ENCODE measurements around the gene TLN1.

TLN1 gene

GRCh38 chr9:35754264-35754663 is 22.3 kb upstream of the TLN1 start, which contains the start of gene MSMP:
Gene MSMP, minus strand, starts transcription at chr9:35754276. Its CDS starts 147 bp downstream, at chr9:35754129.
- DNase-seq = no peak

GRCh38 chr9:35753466-35753865 is 21.5 kb upstream of the TLN1 start:
- DNase-seq = no peak

GRCh38 chr9:35750256-35750531 is 18.2 kb upstream of the TLN1 start:
- DNase-seq = no peak

- DNase-seq = peak; percentile 58
Observed at GRCh38 chr9:35749515-35750255, 17.7 kb upstream of the TLN1 start.

- DNase-seq = peak; percentile 81
Observed at GRCh38 chr9:35748858-35749514, 17.0 kb upstream of the TLN1 start, which contains the start of the genes GBA2 and RGP1. Gene GBA2, minus strand, starts transcription at chr9:35749228. Its CDS starts 524 bp downstream, at chr9:35748704. Gene RGP1, plus strand, starts transcription at chr9:35749287. Its CDS starts 469 bp downstream, at chr9:35749756.

- DNase-seq = no peak
Observed at GRCh38 chr9:35748242-35748857, 16.4 kb upstream of the TLN1 start.

- no peak for DNase-seq
Observed at GRCh38 chr9:35746583-35746982, 14.6 kb upstream of the TLN1 start.

GRCh38 chr9:35745569-35745968 is 13.6 kb upstream of the TLN1 start:
- no peak for DNase-seq

- no peak for DNase-seq
Observed at GRCh38 chr9:35743880-35744518, 12.0 kb upstream of the TLN1 start.

GRCh38 chr9:35743452-35743851 is 11.5 kb upstream of the TLN1 start:
- no peak for DNase-seq

GRCh38 chr9:35741740-35742139 is 9.7 kb upstream of the TLN1 start:
- DNase-seq = no peak

- DNase-seq = no peak
Observed at GRCh38 chr9:35740243-35740642, 8.2 kb upstream of the TLN1 start.

GRCh38 chr9:35738924-35739323 is 6.9 kb upstream of the TLN1 start:
- DNase-seq = no peak

GRCh38 chr9:35738186-35738585 is 6.2 kb upstream of the TLN1 start:
- no peak for DNase-seq

GRCh38 chr9:35737143-35737542 is 5.1 kb upstream of the TLN1 start:
- no peak for DNase-seq

GRCh38 chr9:35736201-35736633 is 4.2 kb upstream of the TLN1 start:
- DNase-seq = peak; percentile 83

GRCh38 chr9:35734096-35734495 is 2.1 kb upstream of the TLN1 start:
- no peak for DNase-seq

GRCh38 chr9:35732800-35733541 is 976 bp upstream of the TLN1 start:
- DNase-seq = peak; percentile 41

GRCh38 chr9:35731415-35732184 is 395 bp downstream of the TLN1 start:
- no peak for DNase-seq

- no peak for DNase-seq
Observed at GRCh38 chr9:35730486-35730854, 1.5 kb downstream of the TLN1 start.

- DNase-seq = peak; percentile 65
Observed at GRCh38 chr9:35729700-35730485, 2.1 kb downstream of the TLN1 start.

Data from activated CD4-positive, alpha-beta T cell treated with anti-CD3 and anti-CD28 coated beads, Interleukin-10, Interleukin-2, amounts not matched to agents 100 ng/mL and 50 ng/mL, durations not matched to agents 16 hours and 8 hours (primary cell).